ENCODE data around the gene ZER1.
A peak's percentile ranks its signal among the peaks of the same experiment; 100 is the strongest.

The ZER1 gene

GRCh38 chr9:128787659-128788058 is 15.9 kb upstream of the ZER1 start:
- H3K9ac ChIP-seq (ENCODE audit: low read length) = peak overlapping the region; percentile 94
- H3K36me3 ChIP-seq (ENCODE audit: control insufficient read depth in 1 of 2, insufficient read depth in 2 of 2, low read depth in 1 of 2, low read length in 2 of 2) = peaks cover 29 to 32% of the 10 kb centered on the region in 2 experiments
- H4K91ac ChIP-seq (ENCODE audit: low read length) = no peak overlapping the region
- H3K4me1 ChIP-seq (ENCODE audit: control insufficient read depth, insufficient read depth, low read depth, low read length) = peaks cover 14% of the 10 kb centered on the region
- peak overlapping the region; percentile 88 for H4K8ac ChIP-seq (ENCODE audit: low read length)
- peak overlapping the region; percentile 79 for H3K27ac ChIP-seq (ENCODE audit: low read length, poor library complexity, severe bottlenecking)
- H3K79me1 ChIP-seq (replicated peaks; ENCODE audit: low read length, poor library complexity, severe bottlenecking) = peaks cover 28% of the 10 kb centered on the region
- peak overlapping the region; percentile 95 for H2AFZ ChIP-seq (ENCODE audit: low read depth, low read length)
- peak overlapping the region; percentile 98 for H3K4me2 ChIP-seq (ENCODE audit: low read length, poor library complexity, severe bottlenecking)
- no peak overlapping the region for H2BK12ac ChIP-seq (ENCODE audit: low read length in 2 of 2)
- peak overlapping the region; percentile 98 to 99 for H3K4me3 ChIP-seq (ENCODE audit: insufficient read depth in 1 of 2, low read depth in 1 of 2, low read length in 2 of 2)
- no peak overlapping the region for H2BK5ac ChIP-seq (ENCODE audit: low read depth, low read length, poor library complexity, severe bottlenecking)
- H2BK120ac ChIP-seq (ENCODE audit: low read depth, low read length) = peak overlapping the region; percentile 36
- no peak overlapping the region for H3K14ac ChIP-seq (ENCODE audit: low read length in 2 of 2)
- 8% methylated on average over 6 of the region's 7 CpGs for WGBS
- no peak overlapping the region for H2BK15ac ChIP-seq (ENCODE audit: low read depth, poor library complexity, severe bottlenecking)
- no peak overlapping the region for H3K23ac ChIP-seq (ENCODE audit: low read length in 2 of 2)
- no peak overlapping the region for H2AK5ac ChIP-seq (ENCODE audit: low read length, severe bottlenecking)
- peak overlapping the region; percentile 73 to 99 for H3K4ac ChIP-seq (ENCODE audit: low read depth in 1 of 2, low read length in 2 of 2)
- peak; percentile 38 for DNase-seq
- peak overlapping the region in 1 of 2 experiments; percentile 100 for H3K18ac ChIP-seq (ENCODE audit: low read depth in 1 of 2, low read length in 2 of 2)
- H3K9me3 ChIP-seq (ENCODE audit: control insufficient read depth, low read length) = no peaks in the 10 kb centered on the region
- H3K27me3 ChIP-seq (ENCODE audit: control insufficient read depth in 1 of 2, insufficient read depth in 1 of 2, low read length in 2 of 2) = no peaks in the 10 kb centered on the region

GRCh38 chr9:128786681-128787601 is 15.2 kb upstream of the ZER1 start, which contains the start of gene TBC1D13:
Gene TBC1D13, plus strand, starts transcription at chr9:128787253. Its CDS starts 101 bp downstream, at chr9:128787354.
- H2BK120ac ChIP-seq (ENCODE audit: low read depth, low read length) = peak within 1 kb of the TSS; percentile 36
- H3K18ac ChIP-seq (ENCODE audit: low read depth in 1 of 2, low read length in 2 of 2) = peak within 1 kb of the TSS; percentile 91 to 100
- H3K4me2 ChIP-seq (ENCODE audit: low read length, poor library complexity, severe bottlenecking) = peak within 1 kb of the TSS; percentile 98
- no peaks in the 10 kb centered on the region for H3K27me3 ChIP-seq (ENCODE audit: control insufficient read depth in 1 of 2, insufficient read depth in 1 of 2, low read length in 2 of 2)
- peaks cover 14% of the 10 kb centered on the region for H3K4me1 ChIP-seq (ENCODE audit: control insufficient read depth, insufficient read depth, low read depth, low read length)
- peak within 1 kb of the TSS; percentile 5 for H2BK5ac ChIP-seq (ENCODE audit: low read depth, low read length, poor library complexity, severe bottlenecking)
- H3K14ac ChIP-seq (ENCODE audit: low read length in 2 of 2) = peak within 1 kb of the TSS in 1 of 2 experiments; percentile 99
- H3K79me1 ChIP-seq (replicated peaks; ENCODE audit: low read length, poor library complexity, severe bottlenecking) = peaks cover 22% of the 10 kb centered on the region
- H3K36me3 ChIP-seq (ENCODE audit: control insufficient read depth in 1 of 2, insufficient read depth in 2 of 2, low read depth in 1 of 2, low read length in 2 of 2) = peaks cover 21 to 25% of the 10 kb centered on the region in 2 experiments
- peak within 1 kb of the TSS; percentile 38 to 93 for H2BK12ac ChIP-seq (ENCODE audit: low read length in 2 of 2)
- H3K9ac ChIP-seq (ENCODE audit: low read length) = peak within 1 kb of the TSS; percentile 94
- peak within 1 kb of the TSS; percentile 98 to 99 for H3K4me3 ChIP-seq (ENCODE audit: insufficient read depth in 1 of 2, low read depth in 1 of 2, low read length in 2 of 2)
- DNase-seq = peak; percentile 85
- H4K91ac ChIP-seq (ENCODE audit: low read length) = peak within 1 kb of the TSS; percentile 96
- peak within 1 kb of the TSS; percentile 79 for H3K27ac ChIP-seq (ENCODE audit: low read length, poor library complexity, severe bottlenecking)
- H3K4ac ChIP-seq (ENCODE audit: low read depth in 1 of 2, low read length in 2 of 2) = peak within 1 kb of the TSS; percentile 73 to 99
- H2BK15ac ChIP-seq (ENCODE audit: low read depth, poor library complexity, severe bottlenecking) = peak within 1 kb of the TSS; percentile 76
- H2AFZ ChIP-seq (ENCODE audit: low read depth, low read length) = peak within 1 kb of the TSS; percentile 95
- no peaks in the 10 kb centered on the region for H3K9me3 ChIP-seq (ENCODE audit: control insufficient read depth, low read length)
- WGBS = 10% methylated on average over 64 of the region's 64 CpGs
- H4K8ac ChIP-seq (ENCODE audit: low read length) = peak within 1 kb of the TSS; percentile 88
- H2AK5ac ChIP-seq (ENCODE audit: low read length, severe bottlenecking) = peak within 1 kb of the TSS; percentile 47
- H3K23ac ChIP-seq (ENCODE audit: low read length in 2 of 2) = peak within 1 kb of the TSS in 1 of 2 experiments; percentile 94

- no peak overlapping the region for H3K9ac ChIP-seq (ENCODE audit: low read length)
- no peak overlapping the region for H4K91ac ChIP-seq (ENCODE audit: low read length)
- H2AK5ac ChIP-seq (ENCODE audit: low read length, severe bottlenecking) = no peak overlapping the region
- no peak overlapping the region for H4K8ac ChIP-seq (ENCODE audit: low read length)
- H2AFZ ChIP-seq (ENCODE audit: low read depth, low read length) = no peak overlapping the region
- no peak overlapping the region for H2BK5ac ChIP-seq (ENCODE audit: low read depth, low read length, poor library complexity, severe bottlenecking)
- WGBS = 96% methylated on average over 4 of the region's 6 CpGs
- H3K4ac ChIP-seq (ENCODE audit: low read depth in 1 of 2, low read length in 2 of 2) = no peak overlapping the region
- H3K27ac ChIP-seq (ENCODE audit: low read length, poor library complexity, severe bottlenecking) = no peak overlapping the region
- no peak for DNase-seq
- no peak overlapping the region for H2BK15ac ChIP-seq (ENCODE audit: low read depth, poor library complexity, severe bottlenecking)
- peaks cover 14% of the 10 kb centered on the region for H3K4me1 ChIP-seq (ENCODE audit: control insufficient read depth, insufficient read depth, low read depth, low read length)
- H3K36me3 ChIP-seq (ENCODE audit: control insufficient read depth in 1 of 2, insufficient read depth in 2 of 2, low read depth in 1 of 2, low read length in 2 of 2) = peaks cover 6 to 10% of the 10 kb centered on the region in 2 experiments
- peaks cover 7% of the 10 kb centered on the region for H3K79me1 ChIP-seq (replicated peaks; ENCODE audit: low read length, poor library complexity, severe bottlenecking)
- no peak overlapping the region for H3K23ac ChIP-seq (ENCODE audit: low read length in 2 of 2)
- H3K9me3 ChIP-seq (ENCODE audit: control insufficient read depth, low read length) = no peaks in the 10 kb centered on the region
- no peak overlapping the region for H3K14ac ChIP-seq (ENCODE audit: low read length in 2 of 2)
- H3K4me2 ChIP-seq (ENCODE audit: low read length, poor library complexity, severe bottlenecking) = no peak overlapping the region
- H2BK12ac ChIP-seq (ENCODE audit: low read length in 2 of 2) = no peak overlapping the region
- no peak overlapping the region for H3K4me3 ChIP-seq (ENCODE audit: insufficient read depth in 1 of 2, low read depth in 1 of 2, low read length in 2 of 2)
- H2BK120ac ChIP-seq (ENCODE audit: low read depth, low read length) = no peak overlapping the region
- no peaks in the 10 kb centered on the region for H3K27me3 ChIP-seq (ENCODE audit: control insufficient read depth in 1 of 2, insufficient read depth in 1 of 2, low read length in 2 of 2)
- H3K18ac ChIP-seq (ENCODE audit: low read depth in 1 of 2, low read length in 2 of 2) = no peak overlapping the region
Measured at GRCh38 chr9:128785427-128785826, 13.7 kb upstream of the ZER1 start.

GRCh38 chr9:128782669-128783068 is 10.9 kb upstream of the ZER1 start:
- no peaks in the 10 kb centered on the region for H3K36me3 ChIP-seq (ENCODE audit: control insufficient read depth in 1 of 2, insufficient read depth in 2 of 2, low read depth in 1 of 2, low read length in 2 of 2)

More at GRCh38 chr9:128782669-128783068, 10.9 kb upstream of the ZER1 start:
- no peak overlapping the region for H3K23ac ChIP-seq (ENCODE audit: low read length in 2 of 2)
- H2BK12ac ChIP-seq (ENCODE audit: low read length in 2 of 2) = no peak overlapping the region
- no peaks in the 10 kb centered on the region for H3K27me3 ChIP-seq (ENCODE audit: control insufficient read depth in 1 of 2, insufficient read depth in 1 of 2, low read length in 2 of 2)
- no peak for DNase-seq
- no peaks in the 10 kb centered on the region for H3K9me3 ChIP-seq (ENCODE audit: control insufficient read depth, low read length)
- no peak overlapping the region for H2BK120ac ChIP-seq (ENCODE audit: low read depth, low read length)
- H4K91ac ChIP-seq (ENCODE audit: low read length) = no peak overlapping the region
- WGBS = 100% methylated on average over 1 of the region's 1 CpG
- no peak overlapping the region for H3K18ac ChIP-seq (ENCODE audit: low read depth in 1 of 2, low read length in 2 of 2)
- H3K4ac ChIP-seq (ENCODE audit: low read depth in 1 of 2, low read length in 2 of 2) = no peak overlapping the region
- no peak overlapping the region for H2AK5ac ChIP-seq (ENCODE audit: low read length, severe bottlenecking)
- H4K8ac ChIP-seq (ENCODE audit: low read length) = no peak overlapping the region
- H3K4me2 ChIP-seq (ENCODE audit: low read length, poor library complexity, severe bottlenecking) = no peak overlapping the region
- peaks cover 8% of the 10 kb centered on the region for H3K4me1 ChIP-seq (ENCODE audit: control insufficient read depth, insufficient read depth, low read depth, low read length)
- H3K9ac ChIP-seq (ENCODE audit: low read length) = no peak overlapping the region
- no peak overlapping the region for H2BK15ac ChIP-seq (ENCODE audit: low read depth, poor library complexity, severe bottlenecking)
- no peaks in the 10 kb centered on the region for H3K79me1 ChIP-seq (replicated peaks; ENCODE audit: low read length, poor library complexity, severe bottlenecking)
- H2AFZ ChIP-seq (ENCODE audit: low read depth, low read length) = no peak overlapping the region
- no peak overlapping the region for H3K27ac ChIP-seq (ENCODE audit: low read length, poor library complexity, severe bottlenecking)
- H2BK5ac ChIP-seq (ENCODE audit: low read depth, low read length, poor library complexity, severe bottlenecking) = no peak overlapping the region
- H3K14ac ChIP-seq (ENCODE audit: low read length in 2 of 2) = no peak overlapping the region
- no peak overlapping the region for H3K4me3 ChIP-seq (ENCODE audit: insufficient read depth in 1 of 2, low read depth in 1 of 2, low read length in 2 of 2)

Data from mesenchymal stem cell (in vitro differentiated cells and primary cell).